H9 (cell line): Measurements from ENCODE around the gene RNU5B-1. TPM values are rescaled to one million over a fixed set of nuclear protein-coding genes. Genes with fewer than 3 reads are reported as not detected.
A peak's percentile ranks its signal among the peaks of the same experiment; 100 is the strongest.

Source experiments
- DNase-seq: peaks from one replicate; pipeline ENCODE4 v3.0.0-alpha.2; 2017
- H2AFZ ChIP-seq: one replicate; pipeline ENCODE4 v1.6.1; 2013; ENCODE audit warnings: mild to moderate bottlenecking, low read length, control low read depth, moderate library complexity
- H2AK5ac ChIP-seq: 2 replicates; pipeline ENCODE4 v1.6.1; 2013; ENCODE audit warnings: low read length, control low read depth, mixed read lengths; ENCODE audit not compliant: insufficient read length
- H2BK120ac ChIP-seq: one replicate; pipeline ENCODE4 v1.6.1; 2013; ENCODE audit warnings: low read depth, mild to moderate bottlenecking, low read length, control low read depth, inconsistent platforms; ENCODE audit not compliant: poor library complexity, severe bottlenecking
- H2BK12ac ChIP-seq: 2 replicates; pipeline ENCODE4 v1.6.1; 2013; ENCODE audit warnings: low read length, control low read depth, mixed read lengths, low read depth; ENCODE audit not compliant: insufficient read length
- H2BK15ac ChIP-seq: 2 replicates; pipeline ENCODE4 v1.6.1; 2013; ENCODE audit warnings: low read depth, low read length, control low read depth
- H2BK20ac ChIP-seq: one replicate; pipeline ENCODE4 v1.6.1; 2013; ENCODE audit warnings: low read depth, mild to moderate bottlenecking, low read length, control low read depth, inconsistent platforms; ENCODE audit not compliant: poor library complexity, severe bottlenecking
- H2BK5ac ChIP-seq: 2 replicates; pipeline ENCODE4 v1.6.1; 2013; ENCODE audit warnings: low read length, control low read depth, mixed read lengths; ENCODE audit not compliant: insufficient read length
- H3K14ac ChIP-seq: 2 replicates; pipeline ENCODE4 v1.6.1; 2013; ENCODE audit warnings: low read length, control low read depth; ENCODE audit not compliant: insufficient read depth
- H3K18ac ChIP-seq: 2 replicates; pipeline ENCODE4 v1.6.1; 2013; ENCODE audit warnings: low read depth, mild to moderate bottlenecking, mixed read lengths, low read length, control low read depth; ENCODE audit not compliant: insufficient read length
- H3K23ac ChIP-seq: 2 replicates; pipeline ENCODE4 v1.6.1; 2013; ENCODE audit warnings: low read length, control low read depth, mixed read lengths, low read depth; ENCODE audit not compliant: insufficient read length
- H3K23me2 ChIP-seq: 2 replicates; pipeline ENCODE4 v1.6.1; 2013; ENCODE audit warnings: low read depth, mild to moderate bottlenecking, mixed read lengths, low read length, control low read depth; ENCODE audit not compliant: insufficient read length, poor library complexity, severe bottlenecking
- H3K27ac ChIP-seq: 2 replicates; pipeline ENCODE4 v1.5.1; 2013; ENCODE audit warnings: low read length, control low read depth, mixed read lengths, low read depth; ENCODE audit not compliant: insufficient read length
- H3K27me3 ChIP-seq: 2 replicates; pipeline ENCODE4 v1.6.1; 2013; ENCODE audit warnings: low read length, control low read depth, inconsistent platforms; ENCODE audit not compliant: insufficient read depth
- H3K4ac ChIP-seq: 2 replicates; pipeline ENCODE4 v1.6.1; 2013; ENCODE audit warnings: low read depth, mild to moderate bottlenecking, control low read depth, inconsistent platforms, low read length, moderate library complexity
- H3K4me1 ChIP-seq: 2 replicates; pipeline ENCODE4 v1.6.1; 2013; ENCODE audit warnings: low read length, control low read depth, inconsistent platforms; ENCODE audit not compliant: insufficient read depth
- H3K4me2 ChIP-seq: 2 replicates; pipeline ENCODE4 v1.6.1; 2013; ENCODE audit warnings: low read length, control low read depth, mixed read lengths; ENCODE audit not compliant: insufficient read length, insufficient read depth
- H3K56ac ChIP-seq: 2 replicates; pipeline ENCODE4 v1.6.1; 2013; ENCODE audit warnings: low read depth, mild to moderate bottlenecking, mixed read lengths, low read length, control low read depth; ENCODE audit not compliant: insufficient read length
- H3K79me1 ChIP-seq: 2 replicates; pipeline ENCODE4 v1.6.1; 2013; ENCODE audit warnings: low read depth, mild to moderate bottlenecking, moderate library complexity, low read length, control low read depth, inconsistent platforms; ENCODE audit not compliant: insufficient read depth, poor library complexity, severe bottlenecking
- H3K79me2 ChIP-seq: 2 replicates; pipeline ENCODE4 v1.6.1; 2013; ENCODE audit warnings: low read length, control low read depth, inconsistent platforms; ENCODE audit not compliant: insufficient read depth
- H3K9ac ChIP-seq: 2 replicates; pipeline ENCODE4 v1.6.1; 2013; ENCODE audit warnings: low read length, control low read depth, mixed read lengths; ENCODE audit not compliant: insufficient read length; ENCODE audit errors: extremely low read depth
- H3K9me3 ChIP-seq: one replicate; pipeline ENCODE4 v1.6.1; 2013; ENCODE audit warnings: low read depth, low read length, inconsistent platforms; ENCODE audit not compliant: control insufficient read depth
- H3T11ph ChIP-seq: one replicate; pipeline ENCODE4 v1.6.1; 2013; ENCODE audit warnings: mild to moderate bottlenecking, low read length, control low read depth, inconsistent platforms
- H4K20me1 ChIP-seq: one replicate; pipeline ENCODE4 v1.6.1; 2013; ENCODE audit not compliant: control insufficient read depth, insufficient read length, insufficient read depth
- H4K5ac ChIP-seq: 2 replicates; pipeline ENCODE4 v1.6.1; 2013; ENCODE audit warnings: low read depth, mild to moderate bottlenecking, mixed read lengths, low read length, control low read depth; ENCODE audit not compliant: insufficient read length
- H4K8ac ChIP-seq: replicated peaks from 2 replicates; pipeline ENCODE4 v1.6.1; 2013; ENCODE audit warnings: low read length, control low read depth, mixed read lengths, low read depth; ENCODE audit not compliant: insufficient read length
- H4K91ac ChIP-seq: 2 replicates; pipeline ENCODE4 v1.6.1; 2013; ENCODE audit warnings: low read depth, mild to moderate bottlenecking, moderate library complexity, mixed read lengths, low read length, control low read depth; ENCODE audit not compliant: insufficient read length
- H3K27ac Mint-ChIP-seq, 3 experiments: 2 replicates in 2 of 3; 3 replicates in 1 of 3; pipeline ENCODE4 v1.8.0; 2020 to 2021; ENCODE audit warnings: mixed read lengths in 3 of 3, mild to moderate bottlenecking in 1 of 3, moderate library complexity in 1 of 3
- H3K27me3 Mint-ChIP-seq: 2 replicates; pipeline ENCODE4 v1.8.0; 2021; ENCODE audit warnings: low read depth, mild to moderate bottlenecking, moderate library complexity, mixed read lengths
- H3K36me3 Mint-ChIP-seq, 3 experiments: 2 replicates in 2 of 3; 3 replicates in 1 of 3; pipeline ENCODE4 v1.8.0; 2020 to 2021; ENCODE audit warnings: low read depth in 3 of 3, mixed read lengths in 3 of 3; ENCODE audit not compliant: insufficient read depth in 1 of 3
- H3K4me1 Mint-ChIP-seq, 2 experiments: 2 replicates each; pipeline ENCODE4 v1.8.0; 2020; ENCODE audit warnings: mixed read lengths in 2 of 2
- H3K4me3 Mint-ChIP-seq, 2 experiments: 2 replicates in 1 of 2; 3 replicates in 1 of 2; pipeline ENCODE4 v1.8.0; 2020 to 2021; ENCODE audit warnings: mild to moderate bottlenecking in 2 of 2, mixed read lengths in 2 of 2, moderate library complexity in 1 of 2
- H3K9me3 Mint-ChIP-seq, 2 experiments: 2 replicates in 1 of 2; 3 replicates in 1 of 2; pipeline ENCODE4 v1.8.0; 2020; ENCODE audit warnings: mild to moderate bottlenecking in 2 of 2, mixed read lengths in 2 of 2, moderate library complexity in 1 of 2
- CTCF ChIP-seq: fragments of 200-600 bp; sonication (generic); conservative IDR thresholded peaks from 3 replicates; pipeline ENCODE4 v1.8.0; 2021; ENCODE audit warnings: antibody characterized with exemption, mild to moderate bottlenecking
- WGBS: extraction: QIAGEN DNeasy Blood & Tissue Kit; methylation state at CpG from one replicate; pipeline ENCODE4 v1.1.7; 2013; ENCODE audit warnings: missing lambda C conversion rate, low lambda C conversion rate, mixed read lengths; ENCODE audit not compliant: insufficient read length; ENCODE audit errors: extremely low coverage; 5-methylcytosine and 5-hydroxymethylcytosine counted together
- total RNA-seq: library from RNA; stranded (reverse); gene quantifications from 2 replicates; pipeline ENCODE4 v1.2.1, GENCODE V29; 2021

RNU5B-1 gene
- total RNA-seq, 1 experiment from 2014 or later: not detected

GRCh38 chr15:65300924-65301441 is 3.5 kb upstream of the RNU5B-1 start:
- H3K9me3 Mint-ChIP-seq: no peaks in the 10 kb centered on the region; a peak in 1 of 5 replicates
- Histone ChIP-seq H2AFZ (no peak overlapping the region), H3K18ac (peak overlapping the region; percentile 72)

More at GRCh38 chr15:65300924-65301441, 3.5 kb upstream of the RNU5B-1 start:
- H3K27me3 Mint-ChIP-seq: peaks cover 2% of the 10 kb centered on the region; the same call in 1 of the 2 replicates
- Histone ChIP-seq H3K9ac (no peak overlapping the region), H3K56ac (no peak overlapping the region), H2BK5ac (no peak overlapping the region), H4K20me1 (no peaks in the 10 kb centered on the region), H3K27me3 (no peaks in the 10 kb centered on the region), H3K27ac (no peak overlapping the region), H2AK5ac (no peak overlapping the region), H4K91ac (no peak overlapping the region), H3K4me2 (no peak overlapping the region), H3K9me3 (no peaks in the 10 kb centered on the region), H3K23me2 (peaks cover 7% of the 10 kb centered on the region), H2BK15ac (no peak overlapping the region), H3K79me2 (no peaks in the 10 kb centered on the region), H2BK120ac (no peak overlapping the region), H4K8ac (no peak overlapping the region), H3T11ph (no peak overlapping the region), H3K23ac (no peak overlapping the region), H3K14ac (no peak overlapping the region), H3K79me1 (no peaks in the 10 kb centered on the region), H4K5ac (no peak overlapping the region), H2BK12ac (no peak overlapping the region), H3K4ac (no peak overlapping the region), H2BK20ac (no peak overlapping the region), H3K4me1 (peaks cover 2% of the 10 kb centered on the region; the same call in 1 of the 2 replicates)
- DNase-seq: peak; percentile 80
- peak overlapping the region in 1 of 2 experiments; percentile 43; a peak in 1 of 5 replicates for H3K4me3 Mint-ChIP-seq
- peaks cover 21 to 28% of the 10 kb centered on the region in 2 experiments for H3K4me1 Mint-ChIP-seq
- H3K27ac Mint-ChIP-seq: no peak overlapping the region
- no CpG with 5 or more reads among the region's 36 CpGs for WGBS
- H3K36me3 Mint-ChIP-seq: no peaks in the 10 kb centered on the region
- no peak for TF ChIP-seq CTCF
